GM20000 (cell line): ENCODE results near the gene LRRIQ3.

Experiments
- DNase-seq: peaks from one replicate; pipeline ENCODE4 v3.0.0; 2012; ENCODE audit warnings: low spot score
- CTCF ChIP-seq: IDR thresholded peaks from 2 replicates; pipeline ENCODE4 v1.5.1; 2012; ENCODE audit warnings: mild to moderate bottlenecking, control low read depth; ENCODE audit errors: extremely low read depth, missing control alignments

LRRIQ3 gene

GRCh38 chr1:74050386-74050785 is 147.6 kb downstream of the LRRIQ3 start:
- no peak for TF ChIP-seq CTCF
- DNase-seq = no peak

- TF ChIP-seq CTCF = no peak
- no peak for DNase-seq
These were observed 159.9 kb downstream of the LRRIQ3 start for GRCh38 chr1:74038042-74038441.

- DNase-seq = no peak
- no peak for TF ChIP-seq CTCF
These were observed 185.4 kb downstream of the LRRIQ3 start for GRCh38 chr1:74012583-74012982.

- no peak for TF ChIP-seq CTCF
- no peak for DNase-seq
These were observed 186.2 kb downstream of the LRRIQ3 start for GRCh38 chr1:74011736-74012135.

GRCh38 chr1:74010206-74010605 is 187.8 kb downstream of the LRRIQ3 start:
- TF ChIP-seq CTCF = no peak
- DNase-seq = no peak

- TF ChIP-seq CTCF = no peak
- no peak for DNase-seq
These were observed 192.4 kb downstream of the LRRIQ3 start for GRCh38 chr1:74005533-74005932.

- no peak for DNase-seq
- no peak for TF ChIP-seq CTCF
These were observed 194.2 kb downstream of the LRRIQ3 start for GRCh38 chr1:74003806-74004205.
